ENCODE results near the gene BTBD9. TPM values are rescaled to one million over a fixed set of nuclear protein-coding genes. Genes with fewer than 3 reads are reported as not detected.

Gene BTBD9
- total RNA-seq, 4 donors from 2014 or later: 17.3 to 50.3 (median 37.8) TPM

GRCh38 chr6:38415231-38416005 is 224.3 kb downstream of the BTBD9 start:
- TF ChIP-seq CTCF (IDR thresholded peaks at IDR 0.05): no peak
- no peak for TF ChIP-seq POLR2A (IDR thresholded peaks at IDR 0.05)
- Histone ChIP-seq H3K36me3 (no peaks in the 10 kb centered on the region), H3K4me1 (no peaks in the 10 kb centered on the region), H3K9me3 (no peaks in the 10 kb centered on the region), H3K27ac (no peak overlapping the region), H3K4me3 (no peak overlapping the region), H3K27me3 (no peaks in the 10 kb centered on the region)
- no peak for DNase-seq

GRCh38 chr6:38413102-38413800 is 226.5 kb downstream of the BTBD9 start:
- Histone ChIP-seq H3K4me3 (no peak overlapping the region), H3K27ac (no peak overlapping the region), H3K4me1 (no peaks in the 10 kb centered on the region), H3K27me3 (no peaks in the 10 kb centered on the region), H3K9me3 (no peaks in the 10 kb centered on the region), H3K36me3 (no peaks in the 10 kb centered on the region)
- DNase-seq: no peak
- TF ChIP-seq POLR2A (IDR thresholded peaks at IDR 0.05) (no peak), CTCF (IDR thresholded peaks at IDR 0.05) (no peak)

GRCh38 chr6:38407192-38407591 is 232.5 kb downstream of the BTBD9 start:
- Histone ChIP-seq H3K27ac (no peak overlapping the region), H3K4me1 (peaks cover 0 to 13% (median 0%) of the 10 kb centered on the region in 4 donors), H3K4me3 (no peak overlapping the region), H3K9me3 (no peaks in the 10 kb centered on the region), H3K36me3 (no peaks in the 10 kb centered on the region), H3K27me3 (no peaks in the 10 kb centered on the region)
- DNase-seq: no peak
- TF ChIP-seq POLR2A (IDR thresholded peaks at IDR 0.05): no peak

GRCh38 chr6:38406096-38406495 is 233.6 kb downstream of the BTBD9 start:
- TF ChIP-seq POLR2A (IDR thresholded peaks at IDR 0.05): no peak
- no peak for TF ChIP-seq CTCF (IDR thresholded peaks at IDR 0.05)
- no peaks in the 10 kb centered on the region for H3K36me3 ChIP-seq
- no peaks in the 10 kb centered on the region for H3K27me3 ChIP-seq
- H3K4me3 ChIP-seq: no peak overlapping the region
- H3K27ac ChIP-seq: no peak overlapping the region
- H3K9me3 ChIP-seq: no peaks in the 10 kb centered on the region
- peaks cover 0 to 13% (median 0%) of the 10 kb centered on the region in 4 donors for H3K4me1 ChIP-seq
- DNase-seq: no peak

GRCh38 chr6:38404900-38405556 is 234.7 kb downstream of the BTBD9 start:
- H3K4me3 ChIP-seq: no peak overlapping the region
- H3K4me1 ChIP-seq: peaks cover 0 to 13% (median 0%) of the 10 kb centered on the region in 4 donors
- TF ChIP-seq CTCF (IDR thresholded peaks at IDR 0.05) (no peak), POLR2A (IDR thresholded peaks at IDR 0.05) (no peak)
- H3K36me3 ChIP-seq: no peaks in the 10 kb centered on the region
- H3K27me3 ChIP-seq: no peaks in the 10 kb centered on the region
- peak in 1 of 3 donors; percentile 52 for DNase-seq
- H3K27ac ChIP-seq: peak overlapping the region in 1 of 4 donors; percentile 51
- no peaks in the 10 kb centered on the region for H3K9me3 ChIP-seq

GRCh38 chr6:38404355-38404754 is 235.4 kb downstream of the BTBD9 start:
- Histone ChIP-seq H3K4me1 (peaks cover 0 to 13% (median 0%) of the 10 kb centered on the region in 4 donors), H3K27ac (peak overlapping the region in 1 of 4 donors; percentile 51)

More at GRCh38 chr6:38404355-38404754, 235.4 kb downstream of the BTBD9 start:
- Histone ChIP-seq H3K36me3 (no peaks in the 10 kb centered on the region), H3K27me3 (no peaks in the 10 kb centered on the region), H3K4me3 (no peak overlapping the region), H3K9me3 (no peaks in the 10 kb centered on the region)
- TF ChIP-seq CTCF (IDR thresholded peaks at IDR 0.05) (no peak), POLR2A (IDR thresholded peaks at IDR 0.05) (no peak)
- DNase-seq: no peak

Data from Peyer's patch (tissue), 4 donors.